Nephron (organoid): ENCODE results near the gene ZNF366.

Source experiments
- H3K27ac Mint-ChIP-seq, 3 experiments: 2 replicates each; pipeline ENCODE4 v1.8.0; 2020; ENCODE audit warnings: mixed read lengths in 3 of 3, mild to moderate bottlenecking in 2 of 3, moderate library complexity in 1 of 3
- H3K27me3 Mint-ChIP-seq: 2 replicates; pipeline ENCODE4 v1.8.0; 2021; ENCODE audit warnings: low read depth, mild to moderate bottlenecking, moderate library complexity, mixed read lengths
- H3K36me3 Mint-ChIP-seq: 2 replicates; pipeline ENCODE4 v1.8.0; 2020; ENCODE audit warnings: low read depth, mixed read lengths
- H3K4me1 Mint-ChIP-seq: 2 replicates; pipeline ENCODE4 v1.8.0; 2020; ENCODE audit warnings: mixed read lengths
- H3K4me3 Mint-ChIP-seq, 3 experiments: 2 replicates each; pipeline ENCODE4 v1.8.0; 2020; ENCODE audit warnings: mild to moderate bottlenecking in 3 of 3, mixed read lengths in 3 of 3, moderate library complexity in 2 of 3
- H3K9me3 Mint-ChIP-seq: 2 replicates; pipeline ENCODE4 v1.8.0; 2020; ENCODE audit warnings: mixed read lengths
- TF ChIP-seq, protein P1 (sequence below), 3 experiments: fragments of 200-600 bp; sonication (generic); IDR thresholded peaks; one replicate each; pipeline ENCODE4 v1.5.0; 2021; ENCODE audit warnings: antibody characterized with exemption in 3 of 3; ENCODE audit not compliant: unreplicated experiment in 3 of 3

Gene ZNF366

DNA sequence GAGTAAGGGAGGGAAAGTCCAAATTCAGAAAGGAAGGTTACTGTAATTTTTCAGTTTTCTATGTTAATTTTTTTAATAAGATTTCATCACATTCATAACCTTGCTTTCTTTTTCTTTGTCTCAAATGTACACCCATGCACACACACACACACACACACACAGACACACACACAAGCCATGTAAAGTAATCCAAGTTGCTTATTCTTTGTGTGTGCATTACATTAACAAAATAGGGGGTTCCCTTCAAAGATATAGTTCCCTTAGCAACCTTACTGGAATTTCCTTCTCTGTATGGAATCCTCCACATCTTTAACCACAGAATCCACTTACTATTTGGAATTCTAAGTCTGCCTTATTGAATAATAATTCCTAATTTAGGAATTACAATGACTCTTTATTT is 32.7 kb downstream of the ZNF366 start:
- Mint-ChIP-seq H3K27ac (peak overlapping the region in 2 of 3 experiments; percentile 0 to 12), H3K36me3 (no peaks in the 10 kb centered on the region), H3K27me3 (peaks cover 3% of the 10 kb centered on the region), H3K4me1 (peaks cover 36% of the 10 kb centered on the region), H3K9me3 (no peaks in the 10 kb centered on the region), H3K4me3 (no peak overlapping the region)
- TF ChIP-seq, protein P1, sequence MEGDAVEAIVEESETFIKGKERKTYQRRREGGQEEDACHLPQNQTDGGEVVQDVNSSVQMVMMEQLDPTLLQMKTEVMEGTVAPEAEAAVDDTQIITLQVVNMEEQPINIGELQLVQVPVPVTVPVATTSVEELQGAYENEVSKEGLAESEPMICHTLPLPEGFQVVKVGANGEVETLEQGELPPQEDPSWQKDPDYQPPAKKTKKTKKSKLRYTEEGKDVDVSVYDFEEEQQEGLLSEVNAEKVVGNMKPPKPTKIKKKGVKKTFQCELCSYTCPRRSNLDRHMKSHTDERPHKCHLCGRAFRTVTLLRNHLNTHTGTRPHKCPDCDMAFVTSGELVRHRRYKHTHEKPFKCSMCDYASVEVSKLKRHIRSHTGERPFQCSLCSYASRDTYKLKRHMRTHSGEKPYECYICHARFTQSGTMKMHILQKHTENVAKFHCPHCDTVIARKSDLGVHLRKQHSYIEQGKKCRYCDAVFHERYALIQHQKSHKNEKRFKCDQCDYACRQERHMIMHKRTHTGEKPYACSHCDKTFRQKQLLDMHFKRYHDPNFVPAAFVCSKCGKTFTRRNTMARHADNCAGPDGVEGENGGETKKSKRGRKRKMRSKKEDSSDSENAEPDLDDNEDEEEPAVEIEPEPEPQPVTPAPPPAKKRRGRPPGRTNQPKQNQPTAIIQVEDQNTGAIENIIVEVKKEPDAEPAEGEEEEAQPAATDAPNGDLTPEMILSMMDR (IDR thresholded peaks at IDR 0.05; ENCODE audit: unreplicated experiment in 3 of 3) = no peak

DNA sequence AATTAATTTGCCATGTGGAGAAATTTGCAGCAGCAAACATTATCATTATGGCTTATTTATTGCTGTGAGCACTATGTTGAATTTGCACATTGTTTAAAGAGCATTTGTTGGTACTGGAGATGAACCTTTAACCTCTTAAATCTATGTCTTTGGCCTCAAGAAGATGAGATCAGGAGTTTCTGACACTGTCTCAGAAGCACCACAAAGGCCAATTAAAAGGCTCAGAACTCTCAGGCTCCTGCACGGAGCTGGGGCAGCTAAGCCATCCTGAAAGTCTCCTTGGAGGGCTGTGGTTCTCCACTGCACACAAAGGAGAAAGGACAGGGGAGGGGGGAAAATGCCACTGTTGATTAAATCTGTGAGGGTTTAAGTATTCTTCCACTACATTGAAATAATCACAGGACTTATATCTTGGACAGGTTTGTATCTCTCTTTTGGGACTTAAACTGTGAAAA is 33.1 kb downstream of the ZNF366 start:
- Mint-ChIP-seq H3K27me3 (peaks cover 3% of the 10 kb centered on the region), H3K36me3 (no peaks in the 10 kb centered on the region), H3K27ac (peak overlapping the region in 2 of 3 experiments; percentile 0 to 12), H3K9me3 (no peaks in the 10 kb centered on the region), H3K4me3 (no peak overlapping the region), H3K4me1 (peaks cover 36% of the 10 kb centered on the region)
- TF ChIP-seq, protein P1 (IDR thresholded peaks at IDR 0.05; ENCODE audit: unreplicated experiment in 3 of 3) = no peak

DNA sequence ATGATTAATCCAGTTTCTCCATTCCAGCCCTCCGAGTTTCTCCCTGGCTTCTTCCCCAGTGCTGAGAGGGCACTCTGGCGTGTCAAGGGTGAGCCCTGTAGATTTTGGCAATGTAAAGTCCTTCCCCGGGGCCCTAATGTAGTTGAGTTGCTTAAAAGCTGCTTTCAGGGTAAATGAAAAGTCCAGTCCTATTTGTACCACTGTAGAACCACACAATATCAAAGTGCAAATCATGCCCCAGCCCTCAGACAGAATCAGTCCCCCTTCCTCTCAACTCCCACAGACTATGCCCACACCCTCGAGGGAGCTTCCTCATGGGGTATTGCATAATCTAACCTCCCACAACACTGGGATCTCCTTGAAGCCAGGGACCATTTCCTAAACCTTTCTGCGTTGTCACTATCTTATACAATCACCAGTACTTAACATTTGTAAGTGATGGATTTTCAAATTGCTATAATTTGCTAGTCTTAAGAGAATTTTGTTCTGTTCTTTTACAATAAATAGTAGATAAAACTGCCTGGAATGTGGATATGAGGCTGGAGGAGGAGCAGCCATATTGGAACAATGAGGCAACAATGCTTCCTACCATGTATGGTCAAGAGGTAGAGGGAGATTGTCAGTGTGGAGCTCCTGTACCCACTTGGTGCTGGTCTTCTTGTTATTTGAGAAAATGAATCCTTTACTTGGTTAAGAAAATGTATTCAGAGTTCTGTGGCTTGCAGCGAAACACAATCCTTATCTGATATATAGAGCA is 34.4 kb downstream of the ZNF366 start:
- no peak overlapping the region for H3K4me3 Mint-ChIP-seq
- peaks cover 3% of the 10 kb centered on the region for H3K27me3 Mint-ChIP-seq
- H3K27ac Mint-ChIP-seq = peak overlapping the region in 1 of 3 experiments; percentile 14
- H3K4me1 Mint-ChIP-seq = peaks cover 42% of the 10 kb centered on the region
- no peaks in the 10 kb centered on the region for H3K36me3 Mint-ChIP-seq
- TF ChIP-seq, protein P1 (IDR thresholded peaks at IDR 0.05; ENCODE audit: unreplicated experiment in 3 of 3) = no peak
- no peaks in the 10 kb centered on the region for H3K9me3 Mint-ChIP-seq

DNA sequence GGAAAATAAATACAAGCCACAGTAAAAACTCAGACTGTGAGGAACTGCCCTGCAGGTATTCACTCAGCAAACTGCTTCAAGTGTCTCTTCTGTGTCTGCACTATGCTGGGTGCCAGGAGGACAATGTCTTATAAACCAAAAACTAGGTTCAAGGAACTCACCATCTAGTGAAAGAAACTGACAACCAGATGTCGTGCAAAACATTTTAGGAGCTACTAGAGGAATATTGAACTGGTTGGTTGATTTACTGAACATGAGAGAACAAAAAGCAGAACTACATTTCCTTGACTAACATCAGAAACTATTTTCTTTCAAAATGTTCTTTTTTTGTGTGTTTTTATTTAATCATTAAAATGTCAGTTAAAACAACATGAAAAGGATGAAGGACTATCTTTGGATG is 35.2 kb downstream of the ZNF366 start:
- no peaks in the 10 kb centered on the region for H3K36me3 Mint-ChIP-seq
- H3K4me1 Mint-ChIP-seq = peaks cover 42% of the 10 kb centered on the region
- H3K27me3 Mint-ChIP-seq = peaks cover 3% of the 10 kb centered on the region
- H3K9me3 Mint-ChIP-seq = no peaks in the 10 kb centered on the region
- H3K27ac Mint-ChIP-seq = peak overlapping the region in 1 of 3 experiments; percentile 14
- TF ChIP-seq, protein P1 (IDR thresholded peaks at IDR 0.05; ENCODE audit: unreplicated experiment in 3 of 3) = no peak
- H3K4me3 Mint-ChIP-seq = no peak overlapping the region

- TF ChIP-seq, protein P1 (IDR thresholded peaks at IDR 0.05; ENCODE audit: unreplicated experiment in 3 of 3) = no peak
- Mint-ChIP-seq H3K9me3 (no peaks in the 10 kb centered on the region), H3K36me3 (no peaks in the 10 kb centered on the region), H3K27me3 (peaks cover 3% of the 10 kb centered on the region), H3K4me1 (peaks cover 44% of the 10 kb centered on the region), H3K27ac (no peak overlapping the region), H3K4me3 (no peak overlapping the region)
Measured at GRCh38 chr5:72470826-72471225, 36.4 kb downstream of the ZNF366 start.

- Mint-ChIP-seq H3K9me3 (no peaks in the 10 kb centered on the region), H3K36me3 (no peaks in the 10 kb centered on the region), H3K4me1 (peaks cover 50% of the 10 kb centered on the region), H3K4me3 (no peak overlapping the region), H3K27me3 (no peaks in the 10 kb centered on the region), H3K27ac (peak overlapping the region in 1 of 3 experiments; percentile 7)
- TF ChIP-seq, protein P1 (IDR thresholded peaks at IDR 0.05; ENCODE audit: unreplicated experiment in 3 of 3) = no peak
Measured at GRCh38 chr5:72468606-72469005, 38.6 kb downstream of the ZNF366 start.
